ENCODE results near the gene ZC3H14. TPM values are rescaled to one million over a fixed set of nuclear protein-coding genes. Genes with fewer than 3 reads are reported as not detected.

ZC3H14 gene
- total and polyA plus RNA-seq, 5 donors from 2014 or later, result 39.8 to 50.8 (median 44.8) TPM

DNA sequence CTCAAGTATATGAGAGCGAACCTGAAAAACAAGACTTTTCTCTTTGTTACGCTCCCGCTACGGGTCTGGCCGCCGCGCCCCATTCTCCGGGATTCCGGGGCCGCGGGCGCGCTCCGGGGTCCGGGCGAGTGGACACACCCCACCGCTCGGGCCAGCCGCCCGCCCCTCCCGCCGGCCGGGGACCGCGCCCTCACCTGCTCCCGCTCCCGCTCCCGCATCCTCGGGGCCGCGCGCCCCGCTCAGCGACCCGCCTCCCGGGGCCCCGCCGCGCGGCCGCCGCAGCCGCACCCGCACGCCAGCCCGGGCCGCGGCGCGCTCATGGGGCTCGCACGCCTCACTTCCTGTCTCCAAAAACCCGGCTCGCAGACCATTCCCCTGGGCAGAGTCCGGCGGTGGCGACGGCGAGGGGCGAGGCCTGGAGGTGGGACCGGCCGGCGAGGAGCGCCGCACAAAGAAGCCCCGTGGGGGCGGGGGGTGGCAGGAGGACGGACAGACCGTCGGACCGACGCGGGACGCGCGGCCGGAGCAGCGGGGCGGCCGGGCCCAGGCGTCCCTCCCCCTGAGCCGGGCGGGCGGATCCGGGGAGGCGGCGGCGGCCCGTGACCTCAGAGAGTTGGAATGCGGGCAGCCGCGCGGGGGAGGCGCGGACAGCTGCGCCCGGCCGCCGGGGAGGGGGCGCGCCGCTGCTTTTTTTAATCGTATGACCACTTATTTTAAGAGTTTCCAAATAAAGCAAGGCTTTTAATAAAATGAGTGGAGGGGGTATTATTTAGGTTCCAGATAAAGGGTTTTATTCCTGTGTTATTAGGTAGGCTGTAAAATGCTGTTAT lies 8.2 kb upstream of the ZC3H14 start, which contains the start of gene PTPN21:
Gene PTPN21, minus strand, starts transcription at position 551 of the 830 bp plus-strand sequence. CDS start 4,590 bp downstream, outside the sequence.
- DNase-seq, result peak in 1 of 3 donors; percentile 7
- peaks cover 0 to 3% (median 0%) of the 10 kb centered on the region in 7 donors for H3K9me3 Mint-ChIP-seq
- no peaks in the 10 kb centered on the region for H3K36me3 Mint-ChIP-seq
- peaks cover 15 to 48% (median 33%) of the 10 kb centered on the region in 4 donors for H3K4me1 Mint-ChIP-seq
- no peaks in the 10 kb centered on the region for H3K9me3 ChIP-seq (ENCODE audit: control insufficient read depth in 2 of 2, low read length in 2 of 2)
- no peak within 1 kb of the TSS for H3K27ac ChIP-seq (ENCODE audit: insufficient read depth, low read length, poor library complexity, severe bottlenecking)
- H3K27ac Mint-ChIP-seq, result peak within 1 kb of the TSS in 1 of 3 donors; percentile 79
- peaks cover 79% of the 10 kb centered on the region for H3K27me3 Mint-ChIP-seq
- peaks cover 37% of the 10 kb centered on the region for H3K4me1 ChIP-seq (ENCODE audit: control insufficient read depth, insufficient read depth, low read length, poor library complexity, severe bottlenecking)
- H3K4me3 Mint-ChIP-seq, result peak within 1 kb of the TSS; percentile 76 to 89 (median 78)
- no peak for ATAC-seq (ENCODE audit: low read depth in 2 of 2)
- H3K36me3 ChIP-seq (ENCODE audit: control insufficient read depth, insufficient read depth, low read length), result no peaks in the 10 kb centered on the region
- H3K4me3 ChIP-seq (ENCODE audit: low read depth, low read length), result peak within 1 kb of the TSS; percentile 52
- H3K27me3 ChIP-seq (ENCODE audit: control insufficient read depth, insufficient read depth, low read length), result peaks cover 42% of the 10 kb centered on the region

DNA sequence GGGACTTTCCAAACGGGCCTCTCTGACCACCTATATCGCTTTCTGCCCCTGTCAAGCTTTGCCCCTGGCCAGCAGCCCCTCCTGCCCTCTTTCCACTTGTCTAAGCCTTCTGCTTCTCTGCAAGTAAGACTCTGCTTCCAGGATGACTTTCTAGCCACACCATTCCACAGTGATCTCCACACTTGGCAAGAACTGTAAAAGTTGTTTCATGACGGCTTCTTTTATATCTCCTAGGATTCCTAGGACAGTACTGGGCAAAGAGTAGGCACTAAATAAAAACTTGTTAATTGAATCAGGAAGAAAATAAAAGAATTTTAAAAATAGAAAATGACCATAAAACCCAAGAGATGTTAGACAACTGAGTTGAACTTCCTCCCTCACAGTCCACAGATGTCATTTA lies 6.3 kb upstream of the ZC3H14 start:
- ATAC-seq (ENCODE audit: low read depth in 2 of 2), result no peak
- Histone ChIP-seq H3K36me3 (ENCODE audit: control insufficient read depth, insufficient read depth, low read length) (no peaks in the 10 kb centered on the region), H3K4me3 (ENCODE audit: low read depth, low read length) (no peak overlapping the region), H3K9me3 (ENCODE audit: control insufficient read depth in 2 of 2, low read length in 2 of 2) (no peaks in the 10 kb centered on the region), H3K4me1 (ENCODE audit: control insufficient read depth, insufficient read depth, low read length, poor library complexity, severe bottlenecking) (peaks cover 32% of the 10 kb centered on the region), H3K27me3 (ENCODE audit: control insufficient read depth, insufficient read depth, low read length) (peaks cover 54% of the 10 kb centered on the region), H3K27ac (ENCODE audit: insufficient read depth, low read length, poor library complexity, severe bottlenecking) (no peak overlapping the region)
- Mint-ChIP-seq H3K9me3 (peaks cover 0 to 3% (median 0%) of the 10 kb centered on the region in 7 donors), H3K36me3 (no peaks in the 10 kb centered on the region), H3K27ac (no peak overlapping the region), H3K27me3 (peaks cover 77% of the 10 kb centered on the region), H3K4me3 (peak overlapping the region in 1 of 4 donors; percentile 53), H3K4me1 (peaks cover 15 to 49% (median 33%) of the 10 kb centered on the region in 4 donors)
- no peak for DNase-seq

DNA sequence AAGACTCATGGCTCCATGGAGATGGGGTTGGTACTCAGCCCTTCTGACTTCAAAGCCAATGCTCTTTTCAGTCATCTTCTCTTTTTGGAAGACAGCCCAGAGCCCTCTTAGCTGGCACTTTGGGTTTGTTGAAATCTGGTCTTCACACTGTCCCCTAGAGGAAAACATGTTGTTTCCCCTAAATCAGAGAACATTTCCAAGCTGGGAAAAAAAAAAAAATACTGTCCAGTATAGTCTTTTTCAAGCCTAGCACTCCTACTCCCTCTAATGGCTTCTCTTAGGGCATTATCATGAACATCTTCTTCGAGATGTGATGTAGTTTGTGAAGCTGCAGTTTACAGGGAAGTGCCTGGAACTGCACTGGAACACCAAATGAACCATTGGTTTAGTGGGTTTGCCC lies 3.0 kb upstream of the ZC3H14 start:
- H3K4me1 Mint-ChIP-seq, result peaks cover 35 to 60% (median 46%) of the 10 kb centered on the region in 4 donors

DNA sequence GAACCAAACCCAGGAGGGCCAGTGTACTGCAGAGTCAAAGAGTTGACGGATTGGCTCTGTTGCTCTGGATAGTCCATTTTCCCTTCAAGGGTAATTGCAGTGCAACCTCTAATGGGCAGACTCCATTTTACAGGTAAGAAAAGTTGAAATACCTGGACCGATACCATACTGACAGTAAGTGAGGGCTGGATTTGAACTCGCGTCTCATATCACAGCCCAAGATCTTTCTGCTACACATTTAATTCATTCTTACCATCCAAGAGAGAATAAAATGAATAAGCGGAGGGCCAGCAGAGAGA lies 356 bp upstream of the ZC3H14 start:
- ATAC-seq (ENCODE audit: low read depth in 2 of 2), result no peak
- Histone ChIP-seq H3K27me3 (ENCODE audit: control insufficient read depth, insufficient read depth, low read length) (peaks cover 13% of the 10 kb centered on the region), H3K36me3 (ENCODE audit: control insufficient read depth, insufficient read depth, low read length) (peaks cover under 1% of the 10 kb centered on the region), H3K9me3 (ENCODE audit: control insufficient read depth in 2 of 2, low read length in 2 of 2) (no peaks in the 10 kb centered on the region), H3K4me1 (ENCODE audit: control insufficient read depth, insufficient read depth, low read length, poor library complexity, severe bottlenecking) (peaks cover 25% of the 10 kb centered on the region), H3K4me3 (ENCODE audit: low read depth, low read length) (peak overlapping the region; percentile 81), H3K27ac (ENCODE audit: insufficient read depth, low read length, poor library complexity, severe bottlenecking) (peak overlapping the region; percentile 45)
- peaks cover 23 to 47% (median 28%) of the 10 kb centered on the region in 4 donors for H3K4me1 Mint-ChIP-seq
- H3K9me3 Mint-ChIP-seq, result no peaks in the 10 kb centered on the region
- no peak for DNase-seq
- H3K36me3 Mint-ChIP-seq, result peaks cover 4% of the 10 kb centered on the region
- H3K4me3 Mint-ChIP-seq, result peak overlapping the region; percentile 92 to 96 (median 94)
- peaks cover 35% of the 10 kb centered on the region for H3K27me3 Mint-ChIP-seq
- peak overlapping the region in 2 of 3 donors; percentile 81 to 93 for H3K27ac Mint-ChIP-seq

More for the DNA sequence above, 3.0 kb upstream of the ZC3H14 start:
- peaks cover 61% of the 10 kb centered on the region for H3K27me3 Mint-ChIP-seq
- no peak overlapping the region for H3K27ac Mint-ChIP-seq
- no peaks in the 10 kb centered on the region for H3K36me3 ChIP-seq (ENCODE audit: control insufficient read depth, insufficient read depth, low read length)
- peaks cover 36% of the 10 kb centered on the region for H3K4me1 ChIP-seq (ENCODE audit: control insufficient read depth, insufficient read depth, low read length, poor library complexity, severe bottlenecking)
- peaks cover 29% of the 10 kb centered on the region for H3K27me3 ChIP-seq (ENCODE audit: control insufficient read depth, insufficient read depth, low read length)
- H3K9me3 ChIP-seq (ENCODE audit: control insufficient read depth in 2 of 2, low read length in 2 of 2), result no peaks in the 10 kb centered on the region
- H3K36me3 Mint-ChIP-seq, result peaks cover 4% of the 10 kb centered on the region
- H3K27ac ChIP-seq (ENCODE audit: insufficient read depth, low read length, poor library complexity, severe bottlenecking), result no peak overlapping the region
- H3K9me3 Mint-ChIP-seq, result peaks cover 0 to 1% (median 0%) of the 10 kb centered on the region in 7 donors
- ATAC-seq (ENCODE audit: low read depth in 2 of 2) (no peak), DNase-seq (no peak)
- H3K4me3 Mint-ChIP-seq, result no peak overlapping the region
- no peak overlapping the region for H3K4me3 ChIP-seq (ENCODE audit: low read depth, low read length)

DNA sequence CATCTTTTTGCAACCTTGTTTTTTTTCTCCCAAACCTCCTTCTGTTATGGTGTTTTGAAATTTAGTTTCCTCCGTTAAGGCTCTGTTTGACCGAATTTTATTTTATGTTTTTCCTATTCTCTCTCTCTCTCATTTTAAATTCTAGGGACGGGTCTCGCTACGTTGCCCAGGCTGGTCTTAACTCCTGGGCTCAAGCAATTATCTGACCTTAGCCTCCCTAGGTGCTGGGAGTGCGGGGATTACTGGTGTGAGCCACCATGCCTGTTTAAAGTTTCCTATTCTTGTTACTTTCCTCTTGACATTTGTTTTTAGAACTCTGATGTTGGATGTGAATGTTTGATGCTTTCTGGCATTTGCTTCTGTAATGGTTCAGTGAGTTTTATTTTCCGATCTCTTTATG lies 1.0 kb downstream of the ZC3H14 start:
- no peak for ATAC-seq (ENCODE audit: low read depth in 2 of 2)
- Histone ChIP-seq H3K4me1 (ENCODE audit: control insufficient read depth, insufficient read depth, low read length, poor library complexity, severe bottlenecking) (peaks cover 17% of the 10 kb centered on the region), H3K36me3 (ENCODE audit: control insufficient read depth, insufficient read depth, low read length) (peaks cover 14% of the 10 kb centered on the region), H3K9me3 (ENCODE audit: control insufficient read depth in 2 of 2, low read length in 2 of 2) (no peaks in the 10 kb centered on the region), H3K4me3 (ENCODE audit: low read depth, low read length) (peak overlapping the region; percentile 94), H3K27ac (ENCODE audit: insufficient read depth, low read length, poor library complexity, severe bottlenecking) (no peak overlapping the region), H3K27me3 (ENCODE audit: control insufficient read depth, insufficient read depth, low read length) (peaks cover 13% of the 10 kb centered on the region)
- peak overlapping the region; percentile 81 to 88 (median 86) for H3K27ac Mint-ChIP-seq
- H3K27me3 Mint-ChIP-seq, result peaks cover 31% of the 10 kb centered on the region
- H3K4me1 Mint-ChIP-seq, result peaks cover 21 to 40% (median 23%) of the 10 kb centered on the region in 4 donors
- peaks cover 11% of the 10 kb centered on the region for H3K36me3 Mint-ChIP-seq
- DNase-seq, result no peak
- peak overlapping the region; percentile 87 to 92 (median 91) for H3K4me3 Mint-ChIP-seq
- no peaks in the 10 kb centered on the region for H3K9me3 Mint-ChIP-seq

DNA sequence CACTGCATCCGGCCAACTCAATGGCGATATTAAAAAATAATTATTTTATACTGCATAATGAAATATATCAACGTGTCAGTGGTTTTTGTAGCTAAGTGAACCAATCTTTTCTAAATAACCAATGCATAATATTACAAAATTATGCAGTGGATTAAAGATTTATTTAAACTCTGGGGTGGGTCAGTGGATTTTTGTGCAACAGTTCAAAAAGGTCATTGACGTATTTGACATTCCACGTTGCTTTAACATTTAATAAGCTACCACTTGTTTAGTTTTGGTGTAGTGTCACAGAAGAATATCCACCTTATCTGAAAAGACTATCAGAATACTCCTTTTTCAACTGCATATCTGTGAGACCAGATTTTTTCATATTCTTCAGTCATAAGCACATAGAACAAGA lies 2.6 kb downstream of the ZC3H14 start:
- DNase-seq (no peak), ATAC-seq (ENCODE audit: low read depth in 2 of 2) (no peak)
- peaks cover 30% of the 10 kb centered on the region for H3K36me3 ChIP-seq (ENCODE audit: control insufficient read depth, insufficient read depth, low read length)
- H3K27ac ChIP-seq (ENCODE audit: insufficient read depth, low read length, poor library complexity, severe bottlenecking), result no peak overlapping the region
- Mint-ChIP-seq H3K4me1 (peaks cover 17 to 33% (median 24%) of the 10 kb centered on the region in 4 donors), H3K4me3 (peak overlapping the region in 1 of 4 donors; percentile 58), H3K27me3 (peaks cover 19% of the 10 kb centered on the region), H3K27ac (peak overlapping the region in 1 of 3 donors; percentile 18), H3K9me3 (no peaks in the 10 kb centered on the region), H3K36me3 (peaks cover 19% of the 10 kb centered on the region)
- H3K9me3 ChIP-seq (ENCODE audit: control insufficient read depth in 2 of 2, low read length in 2 of 2), result no peaks in the 10 kb centered on the region
- no peak overlapping the region for H3K4me3 ChIP-seq (ENCODE audit: low read depth, low read length)
- peaks cover 5% of the 10 kb centered on the region for H3K27me3 ChIP-seq (ENCODE audit: control insufficient read depth, insufficient read depth, low read length)
- H3K4me1 ChIP-seq (ENCODE audit: control insufficient read depth, insufficient read depth, low read length, poor library complexity, severe bottlenecking), result peaks cover 17% of the 10 kb centered on the region

DNA sequence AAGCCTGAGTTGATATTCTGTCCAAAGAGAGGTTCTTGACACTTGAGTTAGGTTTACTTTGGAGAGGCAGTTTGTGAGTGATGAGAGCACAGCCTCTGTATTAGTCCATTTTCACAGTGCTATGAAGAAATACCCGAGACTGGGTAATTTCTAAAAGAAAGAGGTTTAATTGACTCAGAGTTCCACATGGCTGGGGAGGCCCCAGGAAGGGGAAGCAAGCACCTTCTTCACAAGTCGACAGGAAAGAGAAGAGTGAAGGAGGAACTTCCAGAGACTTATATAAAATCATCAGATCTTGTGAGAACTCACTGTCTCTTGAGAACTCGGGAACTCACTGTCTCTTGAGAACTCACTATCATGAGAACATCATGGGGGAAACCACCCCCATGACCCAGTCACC lies 5.4 kb downstream of the ZC3H14 start:
- H3K27me3 Mint-ChIP-seq, result peaks cover 6% of the 10 kb centered on the region
- peaks cover 12% of the 10 kb centered on the region for H3K4me1 ChIP-seq (ENCODE audit: control insufficient read depth, insufficient read depth, low read length, poor library complexity, severe bottlenecking)
- H3K27ac ChIP-seq (ENCODE audit: insufficient read depth, low read length, poor library complexity, severe bottlenecking), result no peak overlapping the region
- no peak for DNase-seq
- no peaks in the 10 kb centered on the region for H3K9me3 ChIP-seq (ENCODE audit: control insufficient read depth in 2 of 2, low read length in 2 of 2)
- no peak overlapping the region for H3K4me3 Mint-ChIP-seq
- peaks cover 34% of the 10 kb centered on the region for H3K36me3 Mint-ChIP-seq
- H3K9me3 Mint-ChIP-seq, result no peaks in the 10 kb centered on the region
- H3K36me3 ChIP-seq (ENCODE audit: control insufficient read depth, insufficient read depth, low read length), result peaks cover 52% of the 10 kb centered on the region
- H3K27ac Mint-ChIP-seq, result peak overlapping the region in 2 of 3 donors; percentile 8 to 25
- no peak overlapping the region for H3K4me3 ChIP-seq (ENCODE audit: low read depth, low read length)
- ATAC-seq (ENCODE audit: low read depth in 2 of 2), result no peak
- no peaks in the 10 kb centered on the region for H3K27me3 ChIP-seq (ENCODE audit: control insufficient read depth, insufficient read depth, low read length)
- H3K4me1 Mint-ChIP-seq, result peaks cover 9 to 21% (median 18%) of the 10 kb centered on the region in 4 donors

Data from CD4-positive, CD25-positive, alpha-beta regulatory T cell (primary cell).